PC-3 (cell line): Measurements from ENCODE around the gene HDHD3. TPM values are rescaled to one million over a fixed set of nuclear protein-coding genes. Genes with fewer than 3 reads are reported as not detected.

Source experiments
- ATAC-seq: fragments of 200-7000 bp; cut with Tn5 transposase; 2 replicates; pipeline ENCODE4 v1.9.1; 2020; ENCODE audit warnings: mild to moderate bottlenecking, moderate library complexity
- BruUV-seq: library from RNA; stranded (reverse); fragments of 400-500 nt; replicated peaks from 2 replicates; lab custom pipeline; 2021; lab: Mats Ljungman, UMichigan
- CTCF ChIA-PET: fragments of 300-600 bp; sonication (Branson Sonifier 250); formaldehyde crosslinking; loops from one replicate; lab custom pipeline; 2022; ENCODE audit warnings: antibody characterized with exemption; lab: Charles Lee
- POLR2A ChIA-PET: fragments of 300-600 bp; sonication (Branson Sonifier 250); formaldehyde crosslinking; loops from one replicate; lab custom pipeline; 2022; ENCODE audit warnings: antibody characterized with exemption; ENCODE audit not compliant: unreplicated experiment; lab: Charles Lee
- DNase-seq: peaks from one replicate; pipeline ENCODE4 v3.0.0-alpha.2; 2015
- H2AFZ ChIP-seq: fragments of 300-600 bp; sonication (generic); 2 replicates; pipeline ENCODE4 v1.6.0; 2016; ENCODE audit warnings: antibody characterized with exemption, low read length
- H3F3A ChIP-seq: fragments of 300-600 bp; sonication (generic); one replicate; pipeline ENCODE4 v1.6.0; 2017; ENCODE audit warnings: antibody characterized with exemption, low read length, control low read depth, mild to moderate bottlenecking; ENCODE audit not compliant: unreplicated experiment
- H3K27ac ChIP-seq: fragments of 300-600 bp; sonication (generic); 2 replicates; pipeline ENCODE4 v1.5.1; 2016; ENCODE audit warnings: mild to moderate bottlenecking, low read length
- H3K27me3 ChIP-seq: fragments of 300-600 bp; sonication (generic); 2 replicates; pipeline ENCODE4 v1.6.1; 2016; ENCODE audit warnings: low read length, mixed read lengths
- H3K36me3 ChIP-seq: fragments of 300-600 bp; sonication (generic); 2 replicates; pipeline ENCODE4 v1.6.1; 2016; ENCODE audit warnings: low read depth, mixed run types, low read length, mixed read lengths
- H3K4me1 ChIP-seq: fragments of 300-600 bp; sonication (generic); 2 replicates; pipeline ENCODE4 v1.5.1; 2016; ENCODE audit warnings: low read length; ENCODE audit not compliant: insufficient read depth
- H3K4me2 ChIP-seq: fragments of 300-600 bp; sonication (generic); 2 replicates; pipeline ENCODE4 v1.6.0; 2016; ENCODE audit warnings: low read length
- H3K4me3 ChIP-seq: fragments of 300-600 bp; sonication (generic); 2 replicates; pipeline ENCODE4 v1.5.1; 2016; ENCODE audit warnings: mild to moderate bottlenecking, low read length, mixed read lengths
- H3K79me2 ChIP-seq: fragments of 300-600 bp; sonication (generic); 2 replicates; pipeline ENCODE4 v1.6.1; 2017; ENCODE audit warnings: low read length, mixed read lengths
- H3K9ac ChIP-seq: fragments of 300-600 bp; sonication (generic); 2 replicates; pipeline ENCODE4 v1.6.0; 2016; ENCODE audit warnings: mild to moderate bottlenecking, low read length
- H3K9me2 ChIP-seq: fragments of 300-600 bp; sonication (generic); replicated peaks from 2 replicates; pipeline ENCODE4 v1.6.1; 2016; ENCODE audit warnings: mixed run types, low read length, mixed read lengths
- H3K9me3 ChIP-seq: fragments of 300-600 bp; sonication (generic); 2 replicates; pipeline ENCODE4 v1.6.1; 2016; ENCODE audit warnings: low read length, mixed read lengths
- H4K20me1 ChIP-seq: fragments of 300-600 bp; sonication (generic); 2 replicates; pipeline ENCODE4 v1.6.1; 2016; ENCODE audit warnings: low read length, mixed read lengths
- CTCF ChIP-seq: fragments of 300-600 bp; sonication (generic); conservative IDR thresholded peaks from 2 replicates; pipeline ENCODE4 v1.5.1; 2017; ENCODE audit warnings: antibody characterized with exemption, low read depth, mild to moderate bottlenecking, low read length
- EZH2 ChIP-seq: fragments of 300-600 bp; sonication (generic); IDR thresholded peaks from one replicate; pipeline ENCODE4 v1.6.1; 2017; ENCODE audit warnings: antibody characterized with exemption, mild to moderate bottlenecking, low read length; ENCODE audit not compliant: unreplicated experiment
- EZH2phosphoT487 ChIP-seq: fragments of 300-600 bp; sonication (generic); IDR thresholded peaks from 2 replicates; pipeline ENCODE4 v1.6.1; 2018; ENCODE audit warnings: mild to moderate bottlenecking, antibody characterized with exemption, low read length, borderline replicate concordance
- intact Hi-C: fragments of 100-400 bp; cut with micrococcal nuclease; formaldehyde crosslinking; loops from 2 replicates; pipeline ENCODE4 v1.9.0; 2023
- total RNA-seq: library from RNA; depleted of rRNA; stranded (reverse); fragments of >200 nt; gene quantifications from 2 replicates; pipeline ENCODE4 v1.2.3, GENCODE V29; 2014

Gene HDHD3
- total RNA-seq, 1 experiment from 2014 or later = 17.8 TPM

- Histone ChIP-seq H3K9ac (peak within 1 kb of the TSS; percentile 100), H3K9me2 (no peaks in the 10 kb centered on the region), H3K4me1 (peaks cover 17% of the 10 kb centered on the region), H3K36me3 (peaks cover 14% of the 10 kb centered on the region), H3K27me3 (no peaks in the 10 kb centered on the region), H4K20me1 (no peaks in the 10 kb centered on the region), H3K27ac (peak within 1 kb of the TSS; percentile 96), H2AFZ (peak within 1 kb of the TSS; percentile 94), H3F3A (no peaks in the 10 kb centered on the region), H3K79me2 (peaks cover 31% of the 10 kb centered on the region), H3K9me3 (no peaks in the 10 kb centered on the region), H3K4me2 (peak within 1 kb of the TSS; percentile 97), H3K4me3 (peak within 1 kb of the TSS; percentile 99)
- no peak for TF ChIP-seq EZH2
- no peak for TF ChIP-seq CTCF
- TF ChIP-seq EZH2phosphoT487 = no peak
- ATAC-seq (peak; percentile 94), DNase-seq (peak; percentile 90)
- ChIA-PET CTCF (interaction anchor here (0.5 to 0.9 kb wide), 2 partner anchors 201 to 248 kb away, joined by 3 to 6 read pairs; no protein-coding TSS in a partner anchor), POLR2A (interaction anchor here (0.7 to 0.9 kb wide), 2 partner anchors 135 to 477 kb away, joined by 3 to 4 read pairs; partner anchors contain the start of gene CDC26)
- no TSS peak for BruUV-seq
- intact Hi-C loops = no loop called here
These were observed 33.5 kb upstream of the HDHD3 start, which contains the start of the genes C9orf43 and POLE3 for GRCh38 chr9:113410207-113410864. TSS of gene C9orf43 (plus strand) at chr9:113410747. CDS start at chr9:113413494, 2,747 bp downstream. TSS of gene POLE3 (minus strand) at chr9:113410675. CDS start at chr9:113410293, 382 bp downstream.

- H3K79me2 ChIP-seq = peaks cover 31% of the 10 kb centered on the region
- peak overlapping the region; percentile 100 for H3K9ac ChIP-seq
- no peak for TF ChIP-seq EZH2
- TF ChIP-seq EZH2phosphoT487 = no peak
- TF ChIP-seq CTCF = no peak
- POLR2A ChIA-PET = interaction anchor here (0.9 kb wide), 1 partner anchor 135 kb away, joined by 3 read pairs; the partner anchor contains the start of gene CDC26
- H3K27ac ChIP-seq = peak overlapping the region; percentile 96
- H3K4me2 ChIP-seq = peak overlapping the region; percentile 97
- ATAC-seq (peak; percentile 10), DNase-seq (no peak)
- H3K36me3 ChIP-seq = peaks cover 14% of the 10 kb centered on the region
- H3K9me3 ChIP-seq = no peaks in the 10 kb centered on the region
- peaks cover 17% of the 10 kb centered on the region for H3K4me1 ChIP-seq
- H3K27me3 ChIP-seq = no peaks in the 10 kb centered on the region
- intact Hi-C loops = no loop called here
- TSS peak; percentile 62 for BruUV-seq
- no peaks in the 10 kb centered on the region for H4K20me1 ChIP-seq
- no peaks in the 10 kb centered on the region for H3F3A ChIP-seq
- H3K4me3 ChIP-seq = peak overlapping the region; percentile 99
- CTCF ChIA-PET = interaction anchor here (0.5 to 0.9 kb wide), 2 partner anchors 201 to 248 kb away, joined by 3 to 6 read pairs; no protein-coding TSS in a partner anchor
- H2AFZ ChIP-seq = peak overlapping the region; percentile 94
- H3K9me2 ChIP-seq = no peaks in the 10 kb centered on the region
These were observed 33.1 kb upstream of the HDHD3 start for GRCh38 chr9:113409883-113410206.

- Histone ChIP-seq H3K27ac (peak overlapping the region; percentile 96), H2AFZ (peak overlapping the region; percentile 94; the same call in 1 of the 2 replicates)
- no peak for DNase-seq
These were observed 32.7 kb upstream of the HDHD3 start for GRCh38 chr9:113409481-113409880.

More at GRCh38 chr9:113409481-113409880, 32.7 kb upstream of the HDHD3 start:
- H3K27me3 ChIP-seq = no peaks in the 10 kb centered on the region
- H3K9me3 ChIP-seq = no peaks in the 10 kb centered on the region
- POLR2A ChIA-PET = no interaction called here
- CTCF ChIA-PET = interaction anchor here (0.9 kb wide), 1 partner anchor 248 kb away, joined by 3 read pairs; no protein-coding TSS in a partner anchor
- peaks cover 31% of the 10 kb centered on the region for H3K79me2 ChIP-seq
- no peak for ATAC-seq
- H3K9me2 ChIP-seq = no peaks in the 10 kb centered on the region
- no peak for TF ChIP-seq EZH2
- TF ChIP-seq EZH2phosphoT487 = no peak
- no peak for TF ChIP-seq CTCF
- H3K9ac ChIP-seq = peak overlapping the region; percentile 100
- H3K36me3 ChIP-seq = peaks cover 14% of the 10 kb centered on the region
- H3K4me2 ChIP-seq = peak overlapping the region; percentile 97
- H3K4me1 ChIP-seq = peaks cover 17% of the 10 kb centered on the region
- H3F3A ChIP-seq = no peaks in the 10 kb centered on the region
- peak overlapping the region; percentile 99 for H3K4me3 ChIP-seq
- intact Hi-C loops = no loop called here
- no TSS peak for BruUV-seq
- no peaks in the 10 kb centered on the region for H4K20me1 ChIP-seq
